A673 (cell line): Measurements from ENCODE around the gene OPN3.

ENCODE experiments used
- EZH2 ChIP-seq: fragments of 200-600 bp; sonication (generic); IDR thresholded peaks from 2 replicates; pipeline ENCODE4 v1.6.1; 2017; ENCODE audit warnings: borderline replicate concordance, low read depth, mild to moderate bottlenecking, mixed read lengths, antibody characterized with exemption, low read length; ENCODE audit not compliant: poor library complexity, severe bottlenecking
- TF ChIP-seq, protein P1 (sequence below): fragments of 300-800, 200-600 bp; sonication (generic); conservative IDR thresholded peaks from 2 replicates; pipeline ENCODE4 v1.5.1; 2017; ENCODE audit warnings: low read depth, mild to moderate bottlenecking, antibody characterized with exemption, low read length, moderate library complexity, mixed read lengths

GRCh38 chr1:241674805-241675384 lies 34.7 kb upstream of the OPN3 start:
- TF ChIP-seq EZH2, result no peak
- TF ChIP-seq, protein P1, sequence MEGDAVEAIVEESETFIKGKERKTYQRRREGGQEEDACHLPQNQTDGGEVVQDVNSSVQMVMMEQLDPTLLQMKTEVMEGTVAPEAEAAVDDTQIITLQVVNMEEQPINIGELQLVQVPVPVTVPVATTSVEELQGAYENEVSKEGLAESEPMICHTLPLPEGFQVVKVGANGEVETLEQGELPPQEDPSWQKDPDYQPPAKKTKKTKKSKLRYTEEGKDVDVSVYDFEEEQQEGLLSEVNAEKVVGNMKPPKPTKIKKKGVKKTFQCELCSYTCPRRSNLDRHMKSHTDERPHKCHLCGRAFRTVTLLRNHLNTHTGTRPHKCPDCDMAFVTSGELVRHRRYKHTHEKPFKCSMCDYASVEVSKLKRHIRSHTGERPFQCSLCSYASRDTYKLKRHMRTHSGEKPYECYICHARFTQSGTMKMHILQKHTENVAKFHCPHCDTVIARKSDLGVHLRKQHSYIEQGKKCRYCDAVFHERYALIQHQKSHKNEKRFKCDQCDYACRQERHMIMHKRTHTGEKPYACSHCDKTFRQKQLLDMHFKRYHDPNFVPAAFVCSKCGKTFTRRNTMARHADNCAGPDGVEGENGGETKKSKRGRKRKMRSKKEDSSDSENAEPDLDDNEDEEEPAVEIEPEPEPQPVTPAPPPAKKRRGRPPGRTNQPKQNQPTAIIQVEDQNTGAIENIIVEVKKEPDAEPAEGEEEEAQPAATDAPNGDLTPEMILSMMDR, result no peak
